ENCODE data around the gene TUFM.
"Not testable (repeated sequence)": the region's sequence is repeated elsewhere in the genome, so short reads cannot be mapped to it uniquely, and the experiment has no call there.

The TUFM gene

DNA sequence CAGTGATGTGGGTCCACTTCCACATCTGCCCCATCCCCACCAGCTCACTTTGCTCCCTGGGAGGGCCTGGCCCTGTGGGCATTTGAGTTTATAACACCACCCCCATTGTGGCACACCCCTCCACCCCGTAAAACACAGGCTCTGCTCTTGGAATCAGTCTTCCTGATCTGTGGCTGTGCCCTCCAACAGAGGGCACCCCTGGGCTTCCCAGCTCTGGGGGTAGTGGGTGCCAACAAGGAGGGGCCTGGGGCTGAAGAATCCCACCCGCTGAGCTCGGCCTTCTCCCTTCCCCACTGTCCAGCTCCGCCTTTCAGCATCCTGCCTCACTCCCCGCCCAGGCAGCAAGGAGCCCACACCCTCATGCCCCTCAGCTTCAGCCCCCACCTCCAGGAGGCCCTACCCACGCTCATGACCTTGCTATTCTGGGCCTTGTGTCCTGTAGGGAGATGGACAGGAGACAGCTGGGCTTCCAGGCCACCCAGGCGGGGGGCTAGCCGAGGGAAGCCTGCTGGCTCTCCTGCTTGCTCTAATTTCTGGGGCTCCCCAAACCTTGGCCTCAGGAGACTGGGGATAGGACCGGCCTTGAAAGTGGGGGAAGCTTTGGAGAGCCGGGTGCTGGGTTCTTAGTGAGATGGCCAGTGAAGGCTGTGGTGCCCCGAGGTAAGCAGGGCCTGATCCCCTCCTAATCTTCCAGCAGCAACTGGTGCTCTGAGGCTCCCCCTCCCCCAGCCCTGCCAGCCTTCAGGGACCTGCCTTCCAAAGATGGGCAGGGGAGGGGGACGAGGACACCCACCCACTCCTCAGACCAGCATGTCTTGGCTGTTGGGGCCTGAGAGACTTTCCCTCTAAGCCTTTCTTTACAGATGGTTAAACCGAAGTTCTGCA lies 29.2 kb upstream of the TUFM start:
- DNase-seq (ENCODE audit: low read depth in 2 of 2): no peak

GRCh38 chr16:28874406-28874805 lies 28.3 kb upstream of the TUFM start:
- no peak for DNase-seq (ENCODE audit: low read depth in 2 of 2)

GRCh38 chr16:28873543-28874201 lies 27.5 kb upstream of the TUFM start:
- no peak for DNase-seq (ENCODE audit: low read depth in 2 of 2)

GRCh38 chr16:28872952-28873351 lies 26.8 kb upstream of the TUFM start:
- DNase-seq (ENCODE audit: low read depth in 2 of 2): no peak

- no peak for DNase-seq (ENCODE audit: low read depth in 2 of 2)
Observed at GRCh38 chr16:28869201-28869600, 23.1 kb upstream of the TUFM start.

DNA sequence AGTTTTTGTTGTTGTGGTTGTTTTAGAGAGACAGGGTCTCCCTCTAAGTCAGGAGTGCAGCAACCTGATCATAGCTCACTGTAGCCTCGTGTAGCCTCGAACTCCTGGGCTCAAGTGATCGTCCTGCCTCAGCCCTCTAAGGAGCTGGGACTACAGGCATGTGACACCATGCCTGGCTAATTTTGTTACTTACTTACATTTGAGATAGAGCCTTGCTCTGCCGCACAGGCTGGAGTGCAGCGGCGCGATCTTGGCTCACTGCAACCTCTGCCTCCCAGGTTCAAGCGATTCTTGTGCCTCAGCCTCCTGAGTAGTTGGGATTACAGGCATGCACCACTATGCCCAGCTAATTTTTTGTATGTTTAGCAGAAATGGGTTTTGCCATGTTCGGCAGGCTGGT lies 21.5 kb upstream of the TUFM start:
- DNase-seq (ENCODE audit: low read depth in 2 of 2): not testable (repeated sequence)

DNA sequence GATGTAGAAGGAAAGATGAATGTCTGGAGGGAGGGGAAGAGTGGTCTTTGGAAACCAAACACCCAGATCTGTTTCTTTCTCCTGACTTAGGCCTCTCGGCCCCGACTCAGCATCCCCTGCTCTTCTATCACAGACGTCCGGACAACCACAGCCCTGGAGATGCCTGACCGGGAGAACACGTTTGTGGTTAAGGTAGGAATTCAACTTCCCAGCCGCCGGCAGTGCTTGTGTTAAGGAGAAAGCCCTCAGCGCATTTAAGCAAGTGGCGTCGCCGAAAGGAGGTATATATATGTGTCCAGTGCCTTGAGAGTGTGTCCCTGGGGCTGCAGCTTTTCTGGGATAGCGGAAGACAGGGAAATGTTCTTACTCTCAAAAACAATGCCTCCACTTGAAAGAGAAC lies 21.1 kb upstream of the TUFM start:
- DNase-seq (ENCODE audit: low read depth in 2 of 2): no peak

DNA sequence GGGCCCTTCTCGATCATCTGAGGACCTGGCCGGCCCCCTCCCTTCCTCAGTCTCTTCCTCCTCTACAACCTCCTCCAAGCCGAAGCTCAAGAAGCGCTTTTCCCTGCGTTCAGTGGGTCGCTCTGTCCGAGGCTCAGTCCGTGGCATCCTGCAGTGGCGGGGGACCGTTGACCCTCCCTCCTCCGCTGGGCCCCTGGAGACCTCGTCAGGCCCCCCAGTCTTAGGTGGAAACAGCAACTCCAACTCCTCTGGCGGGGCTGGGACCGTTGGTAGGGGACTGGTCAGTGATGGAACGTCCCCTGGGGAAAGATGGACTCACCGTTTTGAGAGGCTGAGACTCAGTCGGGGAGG lies 20.3 kb upstream of the TUFM start:
- no peak for DNase-seq (ENCODE audit: low read depth in 2 of 2)

DNA sequence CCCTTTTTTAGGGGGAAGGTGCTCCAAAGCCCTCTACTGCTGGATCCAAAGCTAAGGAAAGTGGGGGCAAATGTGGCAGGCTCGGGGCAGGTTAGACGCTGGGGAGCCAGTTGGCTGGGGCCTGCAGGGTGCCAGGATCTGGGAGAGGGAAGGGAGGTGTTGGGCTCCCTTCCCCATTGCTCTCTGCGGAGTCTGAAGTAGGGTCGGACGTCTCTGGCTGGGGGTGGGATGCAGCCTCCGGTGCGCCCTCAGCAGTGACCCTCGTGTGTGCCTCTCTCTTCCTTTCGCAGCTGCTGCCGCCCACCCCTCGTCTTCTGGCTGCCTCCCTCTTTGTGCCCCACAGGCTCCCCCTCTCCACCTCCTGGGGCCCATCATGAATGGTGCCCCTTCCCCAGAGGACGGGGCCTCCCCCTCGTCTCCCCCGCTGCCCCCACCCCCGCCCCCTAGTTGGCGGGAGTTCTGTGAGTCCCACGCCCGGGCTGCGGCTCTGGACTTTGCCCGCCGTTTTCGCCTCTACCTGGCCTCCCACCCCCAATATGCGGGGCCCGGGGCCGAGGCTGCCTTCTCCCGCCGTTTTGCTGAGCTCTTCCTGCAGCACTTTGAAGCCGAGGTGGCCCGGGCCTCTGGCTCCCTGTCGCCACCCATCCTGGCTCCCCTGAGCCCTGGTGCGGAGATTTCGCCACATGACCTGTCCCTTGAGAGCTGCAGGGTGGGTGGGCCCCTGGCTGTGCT lies 19.7 kb upstream of the TUFM start:
- DNase-seq (ENCODE audit: low read depth in 2 of 2): no peak

DNA sequence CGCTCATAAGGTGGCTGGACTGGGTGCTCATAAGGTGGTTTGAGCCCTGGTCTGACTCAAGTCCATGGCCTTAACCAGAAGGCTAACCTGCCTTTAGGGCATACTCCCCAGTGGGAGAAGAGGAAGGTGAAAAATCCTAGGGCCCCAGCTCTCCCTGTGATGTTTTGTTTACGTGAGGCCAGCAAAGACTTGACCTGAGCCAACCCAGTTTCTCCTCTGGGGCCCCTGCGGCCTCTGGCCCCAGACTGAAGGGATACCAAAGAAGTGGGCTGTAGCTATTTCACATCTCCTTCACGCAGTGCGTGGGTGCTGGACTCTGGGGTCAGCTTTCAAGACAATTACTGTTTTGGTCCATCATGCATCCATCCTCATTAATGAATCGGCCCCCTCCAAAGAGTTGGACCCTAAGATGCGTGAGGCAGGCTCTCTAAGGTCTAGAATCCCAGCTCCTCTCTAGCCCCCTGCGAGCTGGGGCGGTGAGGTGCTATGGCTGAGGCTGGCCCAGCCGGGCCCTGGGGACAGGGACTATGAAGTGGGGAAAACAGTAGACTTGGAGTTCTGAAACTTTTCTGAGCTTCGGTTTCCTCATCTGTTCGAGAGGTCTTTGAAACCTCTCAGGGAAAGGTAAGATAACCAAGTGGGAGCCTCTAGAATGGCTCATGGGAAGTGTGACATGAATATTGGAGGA lies 19.0 kb upstream of the TUFM start:
- DNase-seq (ENCODE audit: low read depth in 2 of 2): no peak

- DNase-seq (ENCODE audit: low read depth in 2 of 2): no peak
Observed at GRCh38 chr16:28863929-28864793, 18.0 kb upstream of the TUFM start.

GRCh38 chr16:28859326-28859725 lies 13.2 kb upstream of the TUFM start:
- DNase-seq (ENCODE audit: low read depth in 2 of 2): no peak

GRCh38 chr16:28858421-28858820 lies 12.3 kb upstream of the TUFM start:
- no peak for DNase-seq (ENCODE audit: low read depth in 2 of 2)

GRCh38 chr16:28846933-28847273 lies 755 bp upstream of the TUFM start:
- no peak for DNase-seq (ENCODE audit: low read depth in 2 of 2)

- DNase-seq (ENCODE audit: low read depth in 2 of 2): no peak
Observed at GRCh38 chr16:28845761-28846079, 428 bp downstream of the TUFM start.

DNA sequence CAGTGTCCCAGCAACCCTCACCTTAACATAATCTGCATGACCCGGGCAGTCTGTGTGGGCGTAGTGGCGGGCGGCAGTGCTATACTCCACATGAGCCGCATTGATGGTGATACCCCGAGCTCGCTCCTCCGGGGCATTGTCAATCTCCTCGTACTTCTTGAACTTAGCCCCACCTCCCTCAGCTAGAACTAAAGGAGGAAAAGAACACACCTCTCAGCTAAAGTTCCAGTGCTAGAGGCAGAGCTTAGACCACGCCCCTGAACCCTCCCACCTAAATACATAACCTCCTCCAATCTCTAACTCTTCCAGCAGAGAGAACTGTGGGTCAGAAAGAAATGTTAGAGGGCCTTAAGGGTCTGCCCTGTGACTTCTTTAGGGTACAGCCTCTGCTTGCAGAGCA lies 855 bp downstream of the TUFM start:
- DNase-seq (ENCODE audit: low read depth in 2 of 2): no peak

DNA sequence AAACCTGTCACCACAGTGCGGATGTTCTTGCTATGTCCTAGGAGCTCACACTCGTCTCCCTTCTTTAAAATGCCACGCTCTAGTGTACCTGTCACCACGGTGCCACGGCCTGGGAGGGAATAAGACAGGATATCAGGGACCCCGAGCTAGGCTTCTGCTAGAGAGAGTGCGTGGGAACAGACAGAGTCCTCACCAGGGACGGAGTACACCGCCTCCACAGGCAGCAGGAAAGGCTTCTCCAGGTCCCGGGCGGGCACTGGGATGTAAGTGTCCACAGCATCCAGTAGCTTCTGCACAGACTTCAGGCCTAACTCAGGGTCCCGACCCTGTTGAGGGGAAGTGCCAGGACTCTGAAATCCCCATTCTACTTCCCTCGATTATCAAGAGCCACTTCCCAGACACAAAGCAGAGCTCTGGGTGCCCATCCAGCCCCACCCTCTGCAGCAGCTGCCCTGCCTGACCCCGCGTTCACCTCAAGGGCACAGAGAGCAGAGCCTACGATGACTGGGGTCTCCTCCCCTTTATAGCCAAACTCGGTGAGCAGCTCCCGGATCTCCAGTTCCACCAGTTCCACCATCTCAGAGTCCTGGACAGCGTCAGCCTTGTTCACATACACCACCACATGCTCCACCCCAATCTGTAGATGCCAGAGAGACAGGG lies 1.8 kb downstream of the TUFM start:
- no peak for DNase-seq (ENCODE audit: low read depth in 2 of 2)

- DNase-seq (ENCODE audit: low read depth in 2 of 2): no peak
Observed at GRCh38 chr16:28843766-28844165, 2.4 kb downstream of the TUFM start.

GRCh38 chr16:28842696-28843095 lies 3.5 kb downstream of the TUFM start:
- no peak for DNase-seq (ENCODE audit: low read depth in 2 of 2)

DNA sequence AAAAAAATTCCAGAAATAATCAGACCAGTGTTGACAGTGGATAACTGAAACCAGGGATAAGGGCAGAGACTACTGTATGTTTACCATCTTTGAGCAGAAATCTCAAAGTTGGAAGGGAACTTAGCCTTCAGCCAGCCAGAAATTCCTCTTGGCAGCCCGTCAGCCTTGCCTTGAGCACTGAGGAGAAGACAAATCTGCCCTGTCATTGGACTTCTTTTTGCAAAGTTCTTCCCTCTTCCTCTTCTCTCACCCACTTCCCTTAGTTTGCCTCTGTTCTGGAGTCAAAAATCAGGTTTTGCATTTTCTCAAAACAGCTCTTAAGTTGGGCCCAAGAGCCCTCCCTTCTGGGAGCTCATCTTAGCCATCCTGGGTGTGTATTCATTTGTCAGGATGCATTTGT lies 6.2 kb downstream of the TUFM start:
- DNase-seq (ENCODE audit: low read depth in 2 of 2): no peak
